MM.1S (cell line): ENCODE measurements around the gene CYB5D1.
A peak's percentile ranks its signal among the peaks of the same experiment; 100 is the strongest.

Experiments used
- DNase-seq: peaks from one replicate; pipeline ENCODE4 v3.0.0-alpha.2; 2015
- H2AFZ ChIP-seq: fragments of 300-600 bp; sonication (generic); 2 replicates; pipeline ENCODE4 v1.6.0; 2016; ENCODE audit warnings: antibody characterized with exemption, low read length
- H3F3A ChIP-seq: fragments of 300-600 bp; sonication (generic); 2 replicates; pipeline ENCODE4 v1.6.1; 2016; ENCODE audit warnings: mild to moderate bottlenecking, antibody characterized with exemption, low read length, moderate library complexity, mixed read lengths; ENCODE audit not compliant: insufficient read depth
- H3K27ac ChIP-seq: fragments of 300-600 bp; sonication (generic); 2 replicates; pipeline ENCODE4 v1.5.1; 2016; ENCODE audit warnings: mild to moderate bottlenecking, low read length
- H3K27me3 ChIP-seq: fragments of 300-600 bp; sonication (generic); replicated peaks from 2 replicates; pipeline ENCODE4 v1.6.0; 2016; ENCODE audit warnings: low read length; ENCODE audit not compliant: insufficient read depth
- H3K36me3 ChIP-seq: fragments of 300-600 bp; sonication (generic); replicated peaks from 2 replicates; pipeline ENCODE4 v1.6.1; 2016; ENCODE audit warnings: mild to moderate bottlenecking, low read length, mixed read lengths; ENCODE audit not compliant: insufficient read depth
- H3K4me1 ChIP-seq: fragments of 300-600 bp; sonication (generic); 2 replicates; pipeline ENCODE4 v1.6.1; 2016; ENCODE audit warnings: low read length, mixed read lengths
- H3K4me2 ChIP-seq: fragments of 300-600 bp; sonication (generic); 2 replicates; pipeline ENCODE4 v1.6.0; 2016; ENCODE audit warnings: low read depth, low read length
- H3K4me3 ChIP-seq: fragments of 300-600 bp; sonication (generic); 2 replicates; pipeline ENCODE4 v1.5.1; 2016; ENCODE audit warnings: low read length, mixed read lengths
- H3K79me2 ChIP-seq: fragments of 300-600 bp; sonication (generic); 2 replicates; pipeline ENCODE4 v1.6.1; 2016; ENCODE audit warnings: mixed run types, low read length, mixed read lengths
- H3K9ac ChIP-seq: fragments of 300-600 bp; sonication (generic); 2 replicates; pipeline ENCODE4 v1.6.1; 2016; ENCODE audit warnings: low read length, mixed read lengths
- H3K9me2 ChIP-seq: fragments of 300-600 bp; sonication (generic); replicated peaks from 2 replicates; pipeline ENCODE4 v1.6.1; 2016; ENCODE audit warnings: mild to moderate bottlenecking, low read length, mixed read lengths; ENCODE audit not compliant: insufficient read depth
- H3K9me3 ChIP-seq: fragments of 300-600 bp; sonication (generic); replicated peaks from 2 replicates; pipeline ENCODE4 v1.6.1; 2016; ENCODE audit warnings: mild to moderate bottlenecking, low read length, mixed read lengths; ENCODE audit not compliant: insufficient read depth
- H4K20me1 ChIP-seq: fragments of 300-600 bp; sonication (generic); 2 replicates; pipeline ENCODE4 v1.6.1; 2016; ENCODE audit warnings: mild to moderate bottlenecking, low read length, moderate library complexity, mixed read lengths; ENCODE audit not compliant: insufficient read depth
- CTCF ChIP-seq: fragments of 300-600 bp; sonication (generic); IDR thresholded peaks from 2 replicates; pipeline ENCODE4 v1.5.1; 2016; ENCODE audit warnings: antibody characterized with exemption, low read length, mixed read lengths
- EZH2 ChIP-seq: fragments of 300-600 bp; sonication (generic); optimal IDR thresholded peaks from 2 replicates; pipeline ENCODE3; 2017; ENCODE audit warnings: low read depth, mild to moderate bottlenecking, antibody characterized with exemption, low read length, mixed read lengths
- EZH2phosphoT487 ChIP-seq: fragments of 300-600 bp; sonication (generic); IDR thresholded peaks from 2 replicates; pipeline ENCODE4 v1.6.1; 2018; ENCODE audit warnings: antibody characterized with exemption, low read length

The CYB5D1 gene

GRCh38 chr17:7835814-7836595 lies 21.8 kb upstream of the CYB5D1 start:
- DNase-seq: no peak
- peak overlapping the region; percentile 100 for H3K4me2 ChIP-seq
- H3K4me3 ChIP-seq: peak overlapping the region; percentile 93
- H3K9ac ChIP-seq: peak overlapping the region; percentile 77
- H2AFZ ChIP-seq: peak overlapping the region; percentile 89
- no peaks in the 10 kb centered on the region for H4K20me1 ChIP-seq
- no peaks in the 10 kb centered on the region for H3K79me2 ChIP-seq
- peaks cover 34% of the 10 kb centered on the region for H3K4me1 ChIP-seq
- H3K9me2 ChIP-seq: no peaks in the 10 kb centered on the region
- peaks cover 24% of the 10 kb centered on the region for H3K27me3 ChIP-seq
- H3K9me3 ChIP-seq: no peaks in the 10 kb centered on the region
- H3K36me3 ChIP-seq: no peaks in the 10 kb centered on the region
- H3F3A ChIP-seq: peaks cover 31% of the 10 kb centered on the region
- no peak for TF ChIP-seq EZH2
- H3K27ac ChIP-seq: peak overlapping the region; percentile 92; the same call in 1 of the 2 replicates

- H3K27ac ChIP-seq: peak overlapping the region; percentile 92; the same call in 1 of the 2 replicates
- H3K9me3 ChIP-seq: no peaks in the 10 kb centered on the region
- no peaks in the 10 kb centered on the region for H3K79me2 ChIP-seq
- H3K36me3 ChIP-seq: no peaks in the 10 kb centered on the region
- H3K27me3 ChIP-seq: peaks cover 16% of the 10 kb centered on the region
- DNase-seq: peak; percentile 58
- H3K4me3 ChIP-seq: peak overlapping the region; percentile 93
- peaks cover 37% of the 10 kb centered on the region for H3F3A ChIP-seq
- TF ChIP-seq CTCF: no peak
- peak overlapping the region; percentile 100 for H3K4me2 ChIP-seq
- H3K4me1 ChIP-seq: peaks cover 39% of the 10 kb centered on the region
- peak overlapping the region; percentile 89 for H2AFZ ChIP-seq
- H3K9me2 ChIP-seq: no peaks in the 10 kb centered on the region
- H4K20me1 ChIP-seq: no peaks in the 10 kb centered on the region
- H3K9ac ChIP-seq: peak overlapping the region; percentile 77
Measured at GRCh38 chr17:7836596-7837407, 21.0 kb upstream of the CYB5D1 start.

GRCh38 chr17:7837408-7838088 lies 20.3 kb upstream of the CYB5D1 start:
- Histone ChIP-seq H3K9me2 (no peaks in the 10 kb centered on the region), H3K4me2 (peak overlapping the region; percentile 100; the same call in 1 of the 2 replicates), H3F3A (peaks cover 44% of the 10 kb centered on the region), H2AFZ (no peak overlapping the region), H3K36me3 (no peaks in the 10 kb centered on the region), H3K9ac (no peak overlapping the region), H3K9me3 (no peaks in the 10 kb centered on the region), H4K20me1 (no peaks in the 10 kb centered on the region), H3K4me3 (peak overlapping the region; percentile 93; the same call in 1 of the 2 replicates), H3K79me2 (no peaks in the 10 kb centered on the region), H3K27ac (no peak overlapping the region), H3K27me3 (peaks cover 9% of the 10 kb centered on the region), H3K4me1 (peaks cover 39% of the 10 kb centered on the region)
- TF ChIP-seq EZH2phosphoT487 (no peak), EZH2 (no peak), CTCF (no peak)
- no peak for DNase-seq
